GM10847 (cell line): ENCODE data around the gene NCOA3.

Source experiments
- POLR2A ChIP-seq: IDR thresholded peaks from 2 replicates; pipeline ENCODE4 v1.6.1; 2011; ENCODE audit not compliant: insufficient read length; ENCODE audit errors: extremely low read depth

Gene NCOA3

GRCh38 chr20:47544852-47545251 lies 43.2 kb downstream of the NCOA3 start:
- no peak for TF ChIP-seq POLR2A

- TF ChIP-seq POLR2A: no peak
Measured at GRCh38 chr20:47545499-47545898, 43.8 kb downstream of the NCOA3 start.

- TF ChIP-seq POLR2A: no peak
Measured at GRCh38 chr20:47546184-47547033, 44.7 kb downstream of the NCOA3 start.

GRCh38 chr20:47547034-47547387 lies 45.3 kb downstream of the NCOA3 start:
- no peak for TF ChIP-seq POLR2A

GRCh38 chr20:47549671-47550070 lies 48.0 kb downstream of the NCOA3 start:
- TF ChIP-seq POLR2A: no peak

GRCh38 chr20:47551222-47551621 lies 49.5 kb downstream of the NCOA3 start:
- TF ChIP-seq POLR2A: no peak

GRCh38 chr20:47551841-47552240 lies 50.2 kb downstream of the NCOA3 start:
- TF ChIP-seq POLR2A: no peak

GRCh38 chr20:47552996-47553395 lies 51.3 kb downstream of the NCOA3 start:
- TF ChIP-seq POLR2A: no peak

GRCh38 chr20:47557218-47557617 lies 55.5 kb downstream of the NCOA3 start:
- TF ChIP-seq POLR2A: no peak

GRCh38 chr20:47557791-47558190 lies 56.1 kb downstream of the NCOA3 start:
- no peak for TF ChIP-seq POLR2A

- TF ChIP-seq POLR2A: no peak
Measured at GRCh38 chr20:47558295-47559066, 56.8 kb downstream of the NCOA3 start.

- no peak for TF ChIP-seq POLR2A
Measured at GRCh38 chr20:47559141-47559540, 57.5 kb downstream of the NCOA3 start.

GRCh38 chr20:47561180-47561579 lies 59.5 kb downstream of the NCOA3 start:
- no peak for TF ChIP-seq POLR2A

- TF ChIP-seq POLR2A: no peak
Measured at GRCh38 chr20:47561603-47562583, 60.2 kb downstream of the NCOA3 start.

- no peak for TF ChIP-seq POLR2A
Measured at GRCh38 chr20:47566269-47566668, 64.6 kb downstream of the NCOA3 start.
